RWPE2 (cell line): ENCODE results near the gene SCUBE2.

ENCODE experiments used
- ATAC-seq: fragments of 200-7000 bp; cut with Tn5 transposase; 3 replicates; pipeline ENCODE4 v1.9.1; 2021; ENCODE audit warnings: low read depth
- DNase-seq: peaks from one replicate; pipeline ENCODE4 v3.0.0-alpha.2; 2020; ENCODE audit warnings: low spot score
- H3K27ac ChIP-seq: fragments of 450-650 bp; 2 replicates; pipeline ENCODE4 v1.5.1; 2017; ENCODE audit warnings: mild to moderate bottlenecking; ENCODE audit not compliant: poor library complexity, severe bottlenecking
- H3K27me3 ChIP-seq: fragments of 250-450 bp; sonication (Bioruptor Pico); 2 replicates; pipeline ENCODE4 v1.5.1; 2021; ENCODE audit warnings: mild to moderate bottlenecking, moderate library complexity; ENCODE audit not compliant: insufficient read depth, poor library complexity, severe bottlenecking
- H3K36me3 ChIP-seq: fragments of 250-450 bp; sonication (Bioruptor Pico); 2 replicates; pipeline ENCODE4 v1.5.1; 2020; ENCODE audit warnings: low read depth, mild to moderate bottlenecking, moderate library complexity
- H3K4me1 ChIP-seq: fragments of 250-450 bp; sonication (Bioruptor Pico); 2 replicates; pipeline ENCODE4 v1.5.1; 2021; ENCODE audit warnings: mild to moderate bottlenecking, moderate library complexity; ENCODE audit not compliant: insufficient read depth, poor library complexity, severe bottlenecking
- H3K4me3 ChIP-seq: fragments of 250-450 bp; sonication (Bioruptor Pico); 2 replicates; pipeline ENCODE4 v1.5.1; 2021; ENCODE audit warnings: mild to moderate bottlenecking, moderate library complexity; ENCODE audit not compliant: severe bottlenecking
- H3K9me3 ChIP-seq: fragments of 250-450 bp; sonication (Bioruptor Pico); 2 replicates; pipeline ENCODE4 v1.5.1; 2021; ENCODE audit warnings: mild to moderate bottlenecking, moderate library complexity; ENCODE audit not compliant: severe bottlenecking
- CTCF ChIP-seq: fragments of 450-650 bp; IDR thresholded peaks from one replicate; pipeline ENCODE4 v1.5.1; 2017; ENCODE audit warnings: mild to moderate bottlenecking, moderate library complexity; ENCODE audit not compliant: poor library complexity, severe bottlenecking

Gene SCUBE2

GRCh38 chr11:9077164-9077563 lies 14.2 kb downstream of the SCUBE2 start:
- no peaks in the 10 kb centered on the region for H3K4me1 ChIP-seq
- ATAC-seq (no peak), DNase-seq (no peak)
- H3K4me3 ChIP-seq, result no peak overlapping the region
- H3K27ac ChIP-seq, result no peak overlapping the region
- no peaks in the 10 kb centered on the region for H3K9me3 ChIP-seq
- H3K27me3 ChIP-seq, result no peaks in the 10 kb centered on the region
- no peaks in the 10 kb centered on the region for H3K36me3 ChIP-seq
- no peak for TF ChIP-seq CTCF

GRCh38 chr11:9076661-9077060 lies 14.7 kb downstream of the SCUBE2 start:
- ATAC-seq, result peak; percentile 89
- no peak for DNase-seq
- Histone ChIP-seq H3K27ac (no peak overlapping the region), H3K4me1 (no peaks in the 10 kb centered on the region), H3K9me3 (no peaks in the 10 kb centered on the region), H3K36me3 (no peaks in the 10 kb centered on the region), H3K27me3 (no peaks in the 10 kb centered on the region), H3K4me3 (no peak overlapping the region)
- TF ChIP-seq CTCF, result no peak

GRCh38 chr11:9076046-9076445 lies 15.4 kb downstream of the SCUBE2 start:
- no peak for TF ChIP-seq CTCF
- no peak for ATAC-seq
- no peaks in the 10 kb centered on the region for H3K9me3 ChIP-seq
- H3K4me3 ChIP-seq, result no peak overlapping the region
- H3K27ac ChIP-seq, result no peak overlapping the region
- no peak for DNase-seq
- H3K27me3 ChIP-seq, result no peaks in the 10 kb centered on the region
- no peaks in the 10 kb centered on the region for H3K4me1 ChIP-seq
- no peaks in the 10 kb centered on the region for H3K36me3 ChIP-seq

GRCh38 chr11:9075556-9075955 lies 15.8 kb downstream of the SCUBE2 start:
- H3K4me1 ChIP-seq, result no peaks in the 10 kb centered on the region
- no peak for ATAC-seq
- no peak overlapping the region for H3K27ac ChIP-seq

More at GRCh38 chr11:9075556-9075955, 15.8 kb downstream of the SCUBE2 start:
- Histone ChIP-seq H3K27me3 (no peaks in the 10 kb centered on the region), H3K9me3 (no peaks in the 10 kb centered on the region), H3K4me3 (no peak overlapping the region), H3K36me3 (no peaks in the 10 kb centered on the region)
- TF ChIP-seq CTCF, result no peak
- DNase-seq, result no peak
